Measurements from ENCODE around the gene BDNF. TPM values are rescaled to one million over a fixed set of nuclear protein-coding genes. Genes with fewer than 3 reads are reported as not detected.

BDNF gene
- total RNA-seq, 4 donors from 2014 or later: 0.93 to 4.6 (median 1.5) TPM

DNA sequence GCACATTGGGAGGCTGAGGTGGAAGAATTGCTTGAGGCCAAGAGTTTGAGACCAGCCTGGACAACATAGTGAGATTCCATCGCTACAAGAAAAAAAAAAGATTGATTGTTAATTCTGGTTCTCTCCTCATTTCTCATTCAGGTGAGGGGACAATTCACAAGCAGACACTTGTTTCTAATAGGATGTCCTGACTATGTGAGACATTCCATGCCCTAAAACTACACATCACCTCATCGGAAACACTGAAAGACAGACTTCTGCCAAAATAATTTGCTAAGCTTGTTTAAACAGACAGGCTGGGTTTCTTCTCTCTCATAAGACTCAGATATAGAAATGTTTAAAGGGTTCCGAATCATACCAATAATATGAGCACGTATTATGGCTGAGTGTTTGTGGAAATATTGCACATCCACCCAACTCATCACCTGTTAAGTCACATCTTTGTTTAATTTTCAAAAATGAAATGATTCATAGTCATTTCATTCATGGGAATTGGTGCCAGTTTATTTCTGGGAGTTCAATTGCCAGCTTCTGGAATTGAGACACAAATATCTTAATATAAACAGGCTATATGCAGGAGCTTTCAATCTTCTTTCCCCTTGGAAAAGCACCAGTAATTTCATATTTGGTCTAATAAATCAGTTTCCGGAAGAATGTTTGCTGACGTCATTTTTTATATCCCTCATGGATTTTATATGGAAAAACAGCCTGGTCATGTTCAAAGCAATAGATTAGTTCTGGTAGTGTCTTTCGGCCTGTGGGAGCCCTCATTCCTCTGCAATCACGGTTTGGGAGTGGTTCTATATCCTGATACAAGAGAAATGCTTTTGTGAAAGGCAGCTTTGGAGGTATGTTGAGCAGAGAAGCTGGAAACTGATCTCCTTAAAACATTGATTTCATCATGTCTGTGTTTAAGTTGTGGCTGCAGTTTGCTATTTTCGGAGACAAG lies 87.0 kb downstream of the BDNF start:
- intact Hi-C loops (cut with DNase I; ENCODE audit: low total_unique reads): no loop called here
- DNase-seq (ENCODE audit: low spot score in 2 of 2): no peak
- H3K4me3 ChIP-seq (ENCODE audit: low read depth, poor library complexity, severe bottlenecking): no peak overlapping the region
- TF ChIP-seq, protein P1, sequence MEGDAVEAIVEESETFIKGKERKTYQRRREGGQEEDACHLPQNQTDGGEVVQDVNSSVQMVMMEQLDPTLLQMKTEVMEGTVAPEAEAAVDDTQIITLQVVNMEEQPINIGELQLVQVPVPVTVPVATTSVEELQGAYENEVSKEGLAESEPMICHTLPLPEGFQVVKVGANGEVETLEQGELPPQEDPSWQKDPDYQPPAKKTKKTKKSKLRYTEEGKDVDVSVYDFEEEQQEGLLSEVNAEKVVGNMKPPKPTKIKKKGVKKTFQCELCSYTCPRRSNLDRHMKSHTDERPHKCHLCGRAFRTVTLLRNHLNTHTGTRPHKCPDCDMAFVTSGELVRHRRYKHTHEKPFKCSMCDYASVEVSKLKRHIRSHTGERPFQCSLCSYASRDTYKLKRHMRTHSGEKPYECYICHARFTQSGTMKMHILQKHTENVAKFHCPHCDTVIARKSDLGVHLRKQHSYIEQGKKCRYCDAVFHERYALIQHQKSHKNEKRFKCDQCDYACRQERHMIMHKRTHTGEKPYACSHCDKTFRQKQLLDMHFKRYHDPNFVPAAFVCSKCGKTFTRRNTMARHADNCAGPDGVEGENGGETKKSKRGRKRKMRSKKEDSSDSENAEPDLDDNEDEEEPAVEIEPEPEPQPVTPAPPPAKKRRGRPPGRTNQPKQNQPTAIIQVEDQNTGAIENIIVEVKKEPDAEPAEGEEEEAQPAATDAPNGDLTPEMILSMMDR (IDR thresholded peaks at IDR 0.05): no peak
- no peak for TF ChIP-seq POLR2A (IDR thresholded peaks at IDR 0.05)
- 85 to 87% methylated on average over 9 of the region's 9 CpGs for WGBS, 2 donors

DNA sequence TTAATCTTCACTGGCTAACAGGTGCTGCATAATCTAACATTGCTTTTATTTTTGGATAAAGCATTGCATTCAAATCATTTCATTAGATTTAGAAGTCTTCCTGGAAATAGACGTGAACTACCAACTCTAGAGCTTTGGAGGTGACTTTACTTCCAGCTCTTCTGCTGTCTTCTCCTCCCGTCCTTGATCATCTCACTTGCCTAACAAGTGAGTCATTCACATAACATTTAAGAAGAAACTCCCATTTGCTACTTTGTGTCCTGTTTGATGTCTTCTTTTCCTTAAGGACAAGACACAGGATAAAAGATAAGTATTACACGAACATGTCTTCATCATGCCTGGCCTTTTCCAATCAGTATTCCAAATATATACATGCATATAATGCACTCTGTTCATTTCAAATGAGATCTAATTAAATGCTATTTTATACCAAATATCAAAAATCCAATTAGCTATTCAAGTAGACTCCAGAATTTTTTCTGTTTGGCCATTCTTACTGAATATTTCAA lies 88.3 kb downstream of the BDNF start:
- DNase-seq (ENCODE audit: low spot score in 2 of 2): no peak
- intact Hi-C loops (cut with DNase I; ENCODE audit: low total_unique reads): no loop called here
- H3K4me3 ChIP-seq (ENCODE audit: low read depth, poor library complexity, severe bottlenecking): no peak overlapping the region
- 85 to 91% methylated on average over 3 of the region's 3 CpGs for WGBS, 2 donors
- TF ChIP-seq POLR2A (IDR thresholded peaks at IDR 0.05): no peak
- TF ChIP-seq, protein P1 (IDR thresholded peaks at IDR 0.05): no peak

DNA sequence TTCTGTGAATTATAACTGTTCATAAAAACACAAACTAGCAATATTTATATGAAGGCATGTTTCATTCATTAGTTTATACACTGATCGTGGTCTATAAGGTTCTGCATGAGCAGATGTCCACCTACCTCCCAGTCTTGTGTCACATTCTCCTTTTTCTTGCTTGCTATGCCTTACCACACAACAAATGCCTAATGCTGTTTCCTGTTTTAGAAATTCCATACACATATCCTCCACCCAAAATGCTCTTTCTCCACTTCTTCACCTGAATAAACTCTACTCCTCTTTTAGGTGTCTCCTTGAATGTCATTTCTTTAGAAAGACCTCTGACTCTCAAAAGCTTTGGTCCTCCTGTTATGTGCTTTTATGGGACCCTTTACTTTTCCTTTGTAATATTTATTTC lies 88.9 kb downstream of the BDNF start:
- WGBS, 2 donors: 86 to 89% methylated on average over 1 of the region's 1 CpG
- no peak for TF ChIP-seq POLR2A (IDR thresholded peaks at IDR 0.05)
- TF ChIP-seq, protein P1 (IDR thresholded peaks at IDR 0.05): no peak
- intact Hi-C loops (cut with DNase I; ENCODE audit: low total_unique reads): no loop called here
- no peak for DNase-seq (ENCODE audit: low spot score in 2 of 2)
- no peak overlapping the region for H3K4me3 ChIP-seq (ENCODE audit: low read depth, poor library complexity, severe bottlenecking)

DNA sequence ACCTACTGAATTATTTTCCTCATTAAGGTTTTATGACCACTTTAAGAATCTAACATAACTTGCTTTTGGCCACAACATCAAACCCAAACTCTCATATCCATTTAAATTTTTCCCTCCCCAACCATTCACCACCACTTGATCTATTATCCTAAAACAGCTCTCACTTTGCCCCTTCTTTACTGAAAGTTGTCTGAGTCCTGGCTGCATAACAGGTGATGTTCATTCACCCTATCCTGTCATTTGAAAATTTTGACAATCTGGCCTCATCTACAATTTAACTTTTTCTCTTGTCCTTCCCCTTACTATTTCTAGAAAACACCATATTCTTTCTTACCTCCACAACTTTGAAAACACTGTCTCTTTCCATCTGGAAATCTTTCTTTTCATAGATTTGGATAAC lies 89.3 kb downstream of the BDNF start:
- intact Hi-C loops (cut with DNase I; ENCODE audit: low total_unique reads): no loop called here
- TF ChIP-seq POLR2A (IDR thresholded peaks at IDR 0.05): no peak
- TF ChIP-seq, protein P1 (IDR thresholded peaks at IDR 0.05): no peak
- no peak overlapping the region for H3K4me3 ChIP-seq (ENCODE audit: low read depth, poor library complexity, severe bottlenecking)
- DNase-seq (ENCODE audit: low spot score in 2 of 2): no peak

DNA sequence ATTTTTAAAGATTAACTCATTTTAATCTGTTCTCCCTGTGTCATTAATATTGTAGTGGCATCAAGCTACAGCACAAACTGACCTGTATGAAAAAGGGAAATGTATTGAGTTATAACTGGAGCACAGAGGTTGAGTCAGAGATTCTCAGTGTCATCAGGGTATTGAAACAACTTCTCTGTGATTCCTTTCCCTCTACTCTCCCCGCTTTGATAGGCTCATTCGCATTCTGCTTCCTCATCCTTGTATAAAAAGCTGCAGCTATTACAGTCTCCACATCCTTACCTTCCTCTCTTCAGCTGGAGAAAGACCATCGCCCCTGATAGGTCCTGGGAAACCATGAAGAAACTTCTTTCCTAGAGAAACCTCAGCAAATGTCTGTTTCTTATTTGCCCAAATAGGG lies 90.0 kb downstream of the BDNF start:
- intact Hi-C loops (cut with DNase I; ENCODE audit: low total_unique reads): no loop called here
- 93 to 94% methylated on average over 3 of the region's 3 CpGs for WGBS, 2 donors
- no peak overlapping the region for H3K4me3 ChIP-seq (ENCODE audit: low read depth, poor library complexity, severe bottlenecking)
- TF ChIP-seq, protein P1 (IDR thresholded peaks at IDR 0.05): no peak
- no peak for TF ChIP-seq POLR2A (IDR thresholded peaks at IDR 0.05)
- DNase-seq (ENCODE audit: low spot score in 2 of 2): no peak

All from lower leg skin (tissue), 4 donors.